H9 (cell line): Measurements from ENCODE around the gene TLCD3A. TPM values are rescaled to one million over a fixed set of nuclear protein-coding genes. Genes with fewer than 3 reads are reported as not detected.

Source experiments
- DNase-seq: peaks from one replicate; pipeline ENCODE4 v3.0.0-alpha.2; 2017
- H2AFZ ChIP-seq: one replicate; pipeline ENCODE4 v1.6.1; 2013; ENCODE audit warnings: mild to moderate bottlenecking, low read length, control low read depth, moderate library complexity
- H2AK5ac ChIP-seq: 2 replicates; pipeline ENCODE4 v1.6.1; 2013; ENCODE audit warnings: low read length, control low read depth, mixed read lengths; ENCODE audit not compliant: insufficient read length
- H2BK120ac ChIP-seq: one replicate; pipeline ENCODE4 v1.6.1; 2013; ENCODE audit warnings: low read depth, mild to moderate bottlenecking, low read length, control low read depth, inconsistent platforms; ENCODE audit not compliant: poor library complexity, severe bottlenecking
- H2BK12ac ChIP-seq: 2 replicates; pipeline ENCODE4 v1.6.1; 2013; ENCODE audit warnings: low read length, control low read depth, mixed read lengths, low read depth; ENCODE audit not compliant: insufficient read length
- H2BK15ac ChIP-seq: 2 replicates; pipeline ENCODE4 v1.6.1; 2013; ENCODE audit warnings: low read depth, low read length, control low read depth
- H2BK20ac ChIP-seq: one replicate; pipeline ENCODE4 v1.6.1; 2013; ENCODE audit warnings: low read depth, mild to moderate bottlenecking, low read length, control low read depth, inconsistent platforms; ENCODE audit not compliant: poor library complexity, severe bottlenecking
- H2BK5ac ChIP-seq: 2 replicates; pipeline ENCODE4 v1.6.1; 2013; ENCODE audit warnings: low read length, control low read depth, mixed read lengths; ENCODE audit not compliant: insufficient read length
- H3K14ac ChIP-seq: 2 replicates; pipeline ENCODE4 v1.6.1; 2013; ENCODE audit warnings: low read length, control low read depth; ENCODE audit not compliant: insufficient read depth
- H3K18ac ChIP-seq: 2 replicates; pipeline ENCODE4 v1.6.1; 2013; ENCODE audit warnings: low read depth, mild to moderate bottlenecking, mixed read lengths, low read length, control low read depth; ENCODE audit not compliant: insufficient read length
- H3K23ac ChIP-seq: 2 replicates; pipeline ENCODE4 v1.6.1; 2013; ENCODE audit warnings: low read length, control low read depth, mixed read lengths, low read depth; ENCODE audit not compliant: insufficient read length
- H3K23me2 ChIP-seq: 2 replicates; pipeline ENCODE4 v1.6.1; 2013; ENCODE audit warnings: low read depth, mild to moderate bottlenecking, mixed read lengths, low read length, control low read depth; ENCODE audit not compliant: insufficient read length, poor library complexity, severe bottlenecking
- H3K27ac ChIP-seq: 2 replicates; pipeline ENCODE4 v1.5.1; 2013; ENCODE audit warnings: low read length, control low read depth, mixed read lengths, low read depth; ENCODE audit not compliant: insufficient read length
- H3K27me3 ChIP-seq: 2 replicates; pipeline ENCODE4 v1.6.1; 2013; ENCODE audit warnings: low read length, control low read depth, inconsistent platforms; ENCODE audit not compliant: insufficient read depth
- H3K4ac ChIP-seq: 2 replicates; pipeline ENCODE4 v1.6.1; 2013; ENCODE audit warnings: low read depth, mild to moderate bottlenecking, control low read depth, inconsistent platforms, low read length, moderate library complexity
- H3K4me1 ChIP-seq: 2 replicates; pipeline ENCODE4 v1.6.1; 2013; ENCODE audit warnings: low read length, control low read depth, inconsistent platforms; ENCODE audit not compliant: insufficient read depth
- H3K4me2 ChIP-seq: 2 replicates; pipeline ENCODE4 v1.6.1; 2013; ENCODE audit warnings: low read length, control low read depth, mixed read lengths; ENCODE audit not compliant: insufficient read length, insufficient read depth
- H3K56ac ChIP-seq: 2 replicates; pipeline ENCODE4 v1.6.1; 2013; ENCODE audit warnings: low read depth, mild to moderate bottlenecking, mixed read lengths, low read length, control low read depth; ENCODE audit not compliant: insufficient read length
- H3K79me1 ChIP-seq: 2 replicates; pipeline ENCODE4 v1.6.1; 2013; ENCODE audit warnings: low read depth, mild to moderate bottlenecking, moderate library complexity, low read length, control low read depth, inconsistent platforms; ENCODE audit not compliant: insufficient read depth, poor library complexity, severe bottlenecking
- H3K79me2 ChIP-seq: 2 replicates; pipeline ENCODE4 v1.6.1; 2013; ENCODE audit warnings: low read length, control low read depth, inconsistent platforms; ENCODE audit not compliant: insufficient read depth
- H3K9ac ChIP-seq: 2 replicates; pipeline ENCODE4 v1.6.1; 2013; ENCODE audit warnings: low read length, control low read depth, mixed read lengths; ENCODE audit not compliant: insufficient read length; ENCODE audit errors: extremely low read depth
- H3K9me3 ChIP-seq: one replicate; pipeline ENCODE4 v1.6.1; 2013; ENCODE audit warnings: low read depth, low read length, inconsistent platforms; ENCODE audit not compliant: control insufficient read depth
- H3T11ph ChIP-seq: one replicate; pipeline ENCODE4 v1.6.1; 2013; ENCODE audit warnings: mild to moderate bottlenecking, low read length, control low read depth, inconsistent platforms
- H4K20me1 ChIP-seq: one replicate; pipeline ENCODE4 v1.6.1; 2013; ENCODE audit not compliant: control insufficient read depth, insufficient read length, insufficient read depth
- H4K5ac ChIP-seq: 2 replicates; pipeline ENCODE4 v1.6.1; 2013; ENCODE audit warnings: low read depth, mild to moderate bottlenecking, mixed read lengths, low read length, control low read depth; ENCODE audit not compliant: insufficient read length
- H4K8ac ChIP-seq: replicated peaks from 2 replicates; pipeline ENCODE4 v1.6.1; 2013; ENCODE audit warnings: low read length, control low read depth, mixed read lengths, low read depth; ENCODE audit not compliant: insufficient read length
- H4K91ac ChIP-seq: 2 replicates; pipeline ENCODE4 v1.6.1; 2013; ENCODE audit warnings: low read depth, mild to moderate bottlenecking, moderate library complexity, mixed read lengths, low read length, control low read depth; ENCODE audit not compliant: insufficient read length
- H3K27ac Mint-ChIP-seq, 3 experiments: 2 replicates in 2 of 3; 3 replicates in 1 of 3; pipeline ENCODE4 v1.8.0; 2020 to 2021; ENCODE audit warnings: mixed read lengths in 3 of 3, mild to moderate bottlenecking in 1 of 3, moderate library complexity in 1 of 3
- H3K27me3 Mint-ChIP-seq: 2 replicates; pipeline ENCODE4 v1.8.0; 2021; ENCODE audit warnings: low read depth, mild to moderate bottlenecking, moderate library complexity, mixed read lengths
- H3K36me3 Mint-ChIP-seq, 3 experiments: 2 replicates in 2 of 3; 3 replicates in 1 of 3; pipeline ENCODE4 v1.8.0; 2020 to 2021; ENCODE audit warnings: low read depth in 3 of 3, mixed read lengths in 3 of 3; ENCODE audit not compliant: insufficient read depth in 1 of 3
- H3K4me1 Mint-ChIP-seq, 2 experiments: 2 replicates each; pipeline ENCODE4 v1.8.0; 2020; ENCODE audit warnings: mixed read lengths in 2 of 2
- H3K4me3 Mint-ChIP-seq, 2 experiments: 2 replicates in 1 of 2; 3 replicates in 1 of 2; pipeline ENCODE4 v1.8.0; 2020 to 2021; ENCODE audit warnings: mild to moderate bottlenecking in 2 of 2, mixed read lengths in 2 of 2, moderate library complexity in 1 of 2
- H3K9me3 Mint-ChIP-seq, 2 experiments: 2 replicates in 1 of 2; 3 replicates in 1 of 2; pipeline ENCODE4 v1.8.0; 2020; ENCODE audit warnings: mild to moderate bottlenecking in 2 of 2, mixed read lengths in 2 of 2, moderate library complexity in 1 of 2
- WGBS: extraction: QIAGEN DNeasy Blood & Tissue Kit; methylation state at CpG from one replicate; pipeline ENCODE4 v1.1.7; 2013; ENCODE audit warnings: missing lambda C conversion rate, low lambda C conversion rate, mixed read lengths; ENCODE audit not compliant: insufficient read length; ENCODE audit errors: extremely low coverage; 5-methylcytosine and 5-hydroxymethylcytosine counted together
- total RNA-seq: library from RNA; stranded (reverse); gene quantifications from 2 replicates; pipeline ENCODE4 v1.2.1, GENCODE V29; 2021
- TF ChIP-seq, protein P1 (sequence below): fragments of 200-600 bp; sonication (generic); conservative IDR thresholded peaks from 3 replicates; pipeline ENCODE4 v1.8.0; 2021; ENCODE audit warnings: antibody characterized with exemption, mild to moderate bottlenecking

The TLCD3A gene
- total RNA-seq, 1 experiment from 2014 or later: 29.6 TPM

DNA sequence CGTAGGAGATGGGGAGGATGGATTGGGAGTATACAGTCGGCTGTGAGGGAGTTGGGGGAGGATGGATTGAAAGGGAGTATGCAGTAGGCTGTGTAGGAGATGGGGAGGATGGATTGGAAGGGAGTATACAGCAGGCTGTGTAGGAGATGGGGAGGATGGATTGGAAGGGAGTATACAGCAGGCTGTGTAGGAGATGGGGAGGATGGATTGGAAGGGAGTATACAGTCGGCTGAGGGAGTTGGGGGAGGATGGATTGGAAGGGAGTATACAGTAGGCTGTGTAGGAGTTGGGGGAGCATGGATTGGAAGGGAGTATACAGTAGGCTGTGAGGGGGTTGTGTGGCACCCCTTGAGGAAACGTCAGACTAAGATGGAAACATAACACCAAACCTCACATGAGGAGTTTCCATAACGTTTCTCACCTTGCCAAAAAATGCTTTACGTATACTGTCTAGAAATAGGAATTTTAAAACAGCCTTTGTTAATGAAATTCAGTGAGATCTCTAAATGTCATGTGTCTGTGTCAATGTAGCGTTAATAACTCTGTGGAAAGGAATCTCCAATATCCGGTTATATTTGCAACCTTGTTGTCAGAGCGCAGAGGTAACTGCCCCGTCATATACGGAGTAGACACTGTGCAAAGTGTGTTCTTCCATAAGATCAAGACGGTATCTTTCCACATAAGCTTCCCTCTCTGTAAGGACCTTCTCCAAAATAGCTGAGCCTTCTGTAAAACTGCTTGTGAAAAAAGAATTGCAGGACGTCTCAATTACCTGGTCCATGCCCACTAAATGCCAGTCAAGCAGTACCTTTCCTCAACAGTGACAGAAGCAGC lies 11.5 kb upstream of the TLCD3A start:
- Histone ChIP-seq H4K5ac (no peak overlapping the region), H3K14ac (no peak overlapping the region), H2BK120ac (no peak overlapping the region), H3K4me2 (no peak overlapping the region), H4K20me1 (no peaks in the 10 kb centered on the region), H4K8ac (no peak overlapping the region), H2BK12ac (no peak overlapping the region), H3K4ac (no peak overlapping the region), H3K56ac (no peak overlapping the region), H3K23ac (no peak overlapping the region), H2BK20ac (no peak overlapping the region), H2AFZ (no peak overlapping the region), H3K4me1 (no peaks in the 10 kb centered on the region; the same call in 1 of the 2 replicates), H3T11ph (no peak overlapping the region), H3K79me2 (no peaks in the 10 kb centered on the region), H3K9ac (no peak overlapping the region), H2BK15ac (no peak overlapping the region), H4K91ac (no peak overlapping the region), H3K9me3 (no peaks in the 10 kb centered on the region), H3K27ac (no peak overlapping the region), H3K27me3 (no peaks in the 10 kb centered on the region), H3K23me2 (no peaks in the 10 kb centered on the region), H2AK5ac (no peak overlapping the region), H2BK5ac (no peak overlapping the region), H3K18ac (no peak overlapping the region), H3K79me1 (no peaks in the 10 kb centered on the region)
- H3K27ac Mint-ChIP-seq: no peak overlapping the region
- TF ChIP-seq, protein P1, sequence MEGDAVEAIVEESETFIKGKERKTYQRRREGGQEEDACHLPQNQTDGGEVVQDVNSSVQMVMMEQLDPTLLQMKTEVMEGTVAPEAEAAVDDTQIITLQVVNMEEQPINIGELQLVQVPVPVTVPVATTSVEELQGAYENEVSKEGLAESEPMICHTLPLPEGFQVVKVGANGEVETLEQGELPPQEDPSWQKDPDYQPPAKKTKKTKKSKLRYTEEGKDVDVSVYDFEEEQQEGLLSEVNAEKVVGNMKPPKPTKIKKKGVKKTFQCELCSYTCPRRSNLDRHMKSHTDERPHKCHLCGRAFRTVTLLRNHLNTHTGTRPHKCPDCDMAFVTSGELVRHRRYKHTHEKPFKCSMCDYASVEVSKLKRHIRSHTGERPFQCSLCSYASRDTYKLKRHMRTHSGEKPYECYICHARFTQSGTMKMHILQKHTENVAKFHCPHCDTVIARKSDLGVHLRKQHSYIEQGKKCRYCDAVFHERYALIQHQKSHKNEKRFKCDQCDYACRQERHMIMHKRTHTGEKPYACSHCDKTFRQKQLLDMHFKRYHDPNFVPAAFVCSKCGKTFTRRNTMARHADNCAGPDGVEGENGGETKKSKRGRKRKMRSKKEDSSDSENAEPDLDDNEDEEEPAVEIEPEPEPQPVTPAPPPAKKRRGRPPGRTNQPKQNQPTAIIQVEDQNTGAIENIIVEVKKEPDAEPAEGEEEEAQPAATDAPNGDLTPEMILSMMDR: no peak
- H3K9me3 Mint-ChIP-seq: no peaks in the 10 kb centered on the region
- no peaks in the 10 kb centered on the region; the same call in 1 of the 2 replicates for H3K27me3 Mint-ChIP-seq
- H3K4me3 Mint-ChIP-seq: no peak overlapping the region
- peaks cover 0 to 4% of the 10 kb centered on the region in 2 experiments; a peak in 2 of 4 replicates for H3K4me1 Mint-ChIP-seq
- no peak for DNase-seq
- no peaks in the 10 kb centered on the region for H3K36me3 Mint-ChIP-seq
- WGBS: no CpG with 5 or more reads among the region's 13 CpGs
